Gastroesophageal sphincter (tissue), 4 donors: ENCODE measurements around the gene GJB3. TPM values are rescaled to one million over a fixed set of nuclear protein-coding genes. Genes with fewer than 3 reads are reported as not detected.

Source experiments
- ATAC-seq: fragments of 150-250 bp; one replicate; pipeline ENCODE4 v1.9.1; 2016; ENCODE audit warnings: mild to moderate bottlenecking, moderate library complexity
- H3K27ac ChIP-seq, 4 donors: fragments of 200-600 bp; sonication (generic) in 3 of 4; 1 replicate in 3 of 4; 2 replicates in 1 of 4; pipeline ENCODE4 v1.5.1; 2016 to 2019
- H3K27me3 ChIP-seq: fragments of 200-600 bp; sonication (generic); one replicate; pipeline ENCODE4 v1.5.1; 2019
- H3K36me3 ChIP-seq, 2 donors: fragments of 200-600 bp; sonication (generic); one replicate each; pipeline ENCODE4 v1.5.1; 2019; ENCODE audit warnings: control low read depth in 1 of 2
- H3K4me1 ChIP-seq, 3 donors: fragments of 200-600 bp; sonication (generic); 1 replicate in 2 of 3; 2 replicates in 1 of 3; pipeline ENCODE4 v1.5.1; 2016 to 2019; ENCODE audit warnings: control low read depth in 2 of 3
- H3K4me3 ChIP-seq, 2 donors: fragments of 200-600 bp; sonication (generic); one replicate each; pipeline ENCODE4 v1.5.1; 2019; ENCODE audit warnings: mild to moderate bottlenecking in 1 of 2, moderate library complexity in 1 of 2
- H3K9me3 ChIP-seq, 3 donors: fragments of 200-600 bp; sonication (generic); one replicate each; pipeline ENCODE4 v1.5.1; 2017 to 2019; ENCODE audit warnings: control low read depth in 2 of 3
- EP300 ChIP-seq: sonication (generic); formaldehyde crosslinking; IDR thresholded peaks from one replicate; pipeline ENCODE4 v1.6.1; 2017; ENCODE audit warnings: antibody characterized with exemption, mild to moderate bottlenecking
- POLR2A ChIP-seq, 2 donors: fragments of 450-650 bp; IDR thresholded peaks; one replicate each; pipeline ENCODE4 v1.6.1; 2017; ENCODE audit warnings: antibody characterized with exemption in 2 of 2, mild to moderate bottlenecking in 2 of 2, moderate library complexity in 1 of 2
- POLR2AphosphoS5 ChIP-seq: sonication (generic); formaldehyde crosslinking; IDR thresholded peaks from one replicate; pipeline ENCODE4 v1.6.1; 2017; ENCODE audit warnings: antibody characterized with exemption
- WGBS, 2 donors: methylation state at CpG; one replicate each; pipeline ENCODE4 v1.1.5; 2018; ENCODE audit warnings: low coverage in 1 of 2; 5-methylcytosine and 5-hydroxymethylcytosine counted together
- total RNA-seq, 4 donors: library from RNA; depleted of rRNA; stranded (reverse); fragments of >200 nt; gene quantifications; one replicate each; pipeline ENCODE4 v1.1.0, GENCODE V29; 2016
- TF ChIP-seq, protein P1 (sequence below), 4 experiments: fragments of 200-600 bp in 2 of 4; fragments of 450-650 bp in 2 of 4; sonication (generic) in 1 of 4; IDR thresholded peaks; one replicate each; pipeline ENCODE4 v1.5.1; 2017 to 2019; ENCODE audit warnings: antibody characterized with exemption in 4 of 4, mild to moderate bottlenecking in 2 of 4, moderate library complexity in 2 of 4

GJB3 gene
- total RNA-seq, 4 donors from 2014 or later: 1.1 to 6.4 TPM; not detected in 2

DNA sequence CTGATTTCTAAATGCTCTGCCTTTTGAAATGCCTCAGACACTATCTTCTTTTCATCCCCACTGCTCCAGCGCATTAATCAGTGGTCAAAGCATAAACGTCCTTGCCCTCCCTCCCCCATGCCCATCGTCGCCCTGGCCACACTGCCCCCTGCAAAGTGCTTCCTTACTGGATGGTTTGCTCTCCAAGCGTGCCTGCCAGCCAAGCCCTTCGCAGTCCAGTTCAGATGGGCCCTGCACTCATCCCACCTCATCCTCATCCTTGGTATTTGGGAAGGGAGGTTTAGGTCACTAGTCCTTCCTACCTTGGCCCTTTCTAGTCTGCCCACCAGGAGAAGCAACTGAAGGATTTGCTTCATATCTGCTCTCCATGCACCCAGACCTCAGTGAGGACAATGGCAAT lies 14.9 kb downstream of the GJB3 start:
- peaks cover 0 to 13% (median 0%) of the 10 kb centered on the region in 3 donors for H3K4me1 ChIP-seq
- peaks cover 0 to 35% of the 10 kb centered on the region in 2 donors for H3K36me3 ChIP-seq
- peak overlapping the region in 1 of 2 donors; percentile 49 for H3K4me3 ChIP-seq
- peaks cover 36% of the 10 kb centered on the region for H3K27me3 ChIP-seq
- H3K9me3 ChIP-seq: no peaks in the 10 kb centered on the region
- H3K27ac ChIP-seq: peak overlapping the region in 1 of 4 donors; percentile 26
- ATAC-seq: no peak
- TF ChIP-seq POLR2AphosphoS5: no peak
- TF ChIP-seq POLR2A (IDR thresholded peaks at IDR 0.05): no peak
- TF ChIP-seq, protein P1, sequence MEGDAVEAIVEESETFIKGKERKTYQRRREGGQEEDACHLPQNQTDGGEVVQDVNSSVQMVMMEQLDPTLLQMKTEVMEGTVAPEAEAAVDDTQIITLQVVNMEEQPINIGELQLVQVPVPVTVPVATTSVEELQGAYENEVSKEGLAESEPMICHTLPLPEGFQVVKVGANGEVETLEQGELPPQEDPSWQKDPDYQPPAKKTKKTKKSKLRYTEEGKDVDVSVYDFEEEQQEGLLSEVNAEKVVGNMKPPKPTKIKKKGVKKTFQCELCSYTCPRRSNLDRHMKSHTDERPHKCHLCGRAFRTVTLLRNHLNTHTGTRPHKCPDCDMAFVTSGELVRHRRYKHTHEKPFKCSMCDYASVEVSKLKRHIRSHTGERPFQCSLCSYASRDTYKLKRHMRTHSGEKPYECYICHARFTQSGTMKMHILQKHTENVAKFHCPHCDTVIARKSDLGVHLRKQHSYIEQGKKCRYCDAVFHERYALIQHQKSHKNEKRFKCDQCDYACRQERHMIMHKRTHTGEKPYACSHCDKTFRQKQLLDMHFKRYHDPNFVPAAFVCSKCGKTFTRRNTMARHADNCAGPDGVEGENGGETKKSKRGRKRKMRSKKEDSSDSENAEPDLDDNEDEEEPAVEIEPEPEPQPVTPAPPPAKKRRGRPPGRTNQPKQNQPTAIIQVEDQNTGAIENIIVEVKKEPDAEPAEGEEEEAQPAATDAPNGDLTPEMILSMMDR (IDR thresholded peaks at IDR 0.05): no peak
- no peak for TF ChIP-seq EP300
- 64 to 83% methylated on average over 1 to 5 of the region's 6 CpGs for WGBS, 2 donors

DNA sequence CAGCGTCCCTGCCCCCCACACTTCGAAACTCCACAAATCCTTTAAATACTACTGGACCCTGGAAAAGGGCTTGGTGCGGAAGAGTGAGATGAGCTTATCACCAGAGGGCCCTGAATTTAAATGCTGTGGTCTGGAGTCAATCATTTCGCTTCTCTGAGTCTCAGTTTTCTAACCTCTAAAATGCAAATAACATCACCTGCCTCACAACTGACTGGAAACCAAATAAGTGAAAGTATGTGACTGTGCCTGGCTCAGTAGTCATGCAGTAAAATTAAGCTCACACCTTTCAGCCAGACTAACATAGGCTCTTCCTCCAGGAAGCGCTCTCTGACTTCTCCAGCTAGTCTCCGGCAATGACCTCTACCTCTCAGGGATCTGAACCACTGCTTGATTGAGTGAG lies 16.0 kb downstream of the GJB3 start:
- peak overlapping the region in 1 of 2 donors; percentile 49 for H3K4me3 ChIP-seq

DNA sequence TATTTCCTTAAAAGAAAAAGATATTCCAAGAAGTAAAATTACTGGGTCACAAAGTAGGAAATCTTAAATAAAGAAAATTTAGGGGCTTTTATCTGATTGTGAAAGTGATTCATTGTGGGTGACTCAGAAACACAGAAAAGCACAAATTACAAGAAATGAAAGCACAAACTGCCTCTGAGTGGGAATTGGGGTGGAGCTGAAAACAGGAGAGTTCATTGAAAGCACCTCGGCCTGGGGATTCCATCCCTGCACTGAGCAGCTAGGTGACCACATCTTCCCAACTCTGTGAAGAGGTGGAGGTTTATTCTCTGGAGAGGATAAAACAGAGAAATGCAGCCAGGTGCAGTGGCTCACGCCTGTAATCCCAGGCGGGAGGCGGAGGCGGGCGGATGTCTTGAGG lies 19.2 kb downstream of the GJB3 start:
- Histone ChIP-seq H3K9me3 (no peaks in the 10 kb centered on the region), H3K27me3 (no peaks in the 10 kb centered on the region), H3K36me3 (peaks cover 0 to 25% of the 10 kb centered on the region in 2 donors), H3K27ac (no peak overlapping the region), H3K4me1 (no peaks in the 10 kb centered on the region), H3K4me3 (no peak overlapping the region)
- TF ChIP-seq EP300: no peak
- TF ChIP-seq POLR2AphosphoS5: no peak
- TF ChIP-seq, protein P1 (IDR thresholded peaks at IDR 0.05): no peak
- TF ChIP-seq POLR2A (IDR thresholded peaks at IDR 0.05): no peak
- 83 to 92% methylated on average over 6 of the region's 6 CpGs for WGBS, 2 donors
- no peak for ATAC-seq

More for the DNA sequence above, 16.0 kb downstream of the GJB3 start:
- Histone ChIP-seq H3K27me3 (peaks cover 28% of the 10 kb centered on the region), H3K9me3 (no peaks in the 10 kb centered on the region), H3K27ac (peak overlapping the region in 1 of 4 donors; percentile 26), H3K36me3 (peaks cover 0 to 35% of the 10 kb centered on the region in 2 donors), H3K4me1 (peaks cover 0 to 13% (median 0%) of the 10 kb centered on the region in 3 donors)
- TF ChIP-seq, protein P1 (IDR thresholded peaks at IDR 0.05): no peak
- no peak for TF ChIP-seq POLR2A (IDR thresholded peaks at IDR 0.05)
- TF ChIP-seq EP300: no peak
- TF ChIP-seq POLR2AphosphoS5: no peak
- WGBS, 2 donors: 60 to 71% methylated on average over 4 to 6 of the region's 6 CpGs
- no peak for ATAC-seq

DNA sequence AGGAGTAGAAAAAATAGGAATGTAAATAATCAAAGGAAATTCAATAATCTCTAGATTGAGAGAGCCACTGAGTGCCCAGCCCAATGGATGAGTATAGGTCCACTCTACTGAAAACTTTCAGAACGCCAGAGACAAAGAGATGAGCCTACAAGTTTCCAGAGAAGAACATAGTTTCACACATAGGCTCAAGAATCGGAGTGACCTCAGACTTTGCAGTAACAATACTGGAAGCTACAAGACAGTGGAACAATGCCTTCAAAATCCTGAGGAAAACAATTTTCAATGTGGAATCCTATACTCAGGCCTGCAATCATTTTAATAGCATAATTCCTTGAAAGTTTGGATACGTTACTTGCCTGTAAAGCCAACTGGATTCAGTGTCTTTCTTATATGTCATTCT lies 22.8 kb downstream of the GJB3 start:
- no peaks in the 10 kb centered on the region for H3K27me3 ChIP-seq
- WGBS, 2 donors: 94 to 97% methylated on average over 2 to 3 of the region's 3 CpGs
- no peaks in the 10 kb centered on the region for H3K9me3 ChIP-seq
- H3K27ac ChIP-seq: no peak overlapping the region
- H3K4me3 ChIP-seq: no peak overlapping the region
- ATAC-seq: no peak
- peaks cover 0 to 12% of the 10 kb centered on the region in 2 donors for H3K36me3 ChIP-seq
- no peaks in the 10 kb centered on the region for H3K4me1 ChIP-seq
- no peak for TF ChIP-seq POLR2AphosphoS5
- no peak for TF ChIP-seq POLR2A (IDR thresholded peaks at IDR 0.05)
- TF ChIP-seq EP300: no peak
- TF ChIP-seq, protein P1 (IDR thresholded peaks at IDR 0.05): no peak

DNA sequence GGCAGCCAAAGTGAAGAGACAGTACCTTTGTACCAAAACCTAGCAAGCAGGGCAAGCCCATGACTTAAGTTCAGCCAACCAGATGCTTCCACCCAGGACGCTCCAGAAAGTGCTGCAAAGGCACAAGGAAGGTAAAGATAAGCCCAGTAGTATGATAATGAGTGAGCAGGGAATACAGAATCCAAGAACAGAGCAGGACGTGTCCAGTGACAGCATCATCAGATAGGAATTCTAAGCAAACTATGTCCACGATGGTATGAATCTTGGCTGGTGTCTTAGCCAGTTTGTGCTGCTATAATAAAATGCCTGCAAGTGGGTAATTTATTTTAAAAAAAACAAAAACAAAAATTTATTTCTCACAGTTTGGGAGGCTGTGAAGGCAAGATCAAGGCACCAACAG lies 25.4 kb downstream of the GJB3 start:
- TF ChIP-seq POLR2A (IDR thresholded peaks at IDR 0.05) (no peak), EP300 (no peak), POLR2AphosphoS5 (no peak)
- TF ChIP-seq, protein P1 (IDR thresholded peaks at IDR 0.05): no peak
- Histone ChIP-seq H3K36me3 (peaks cover 0 to 12% of the 10 kb centered on the region in 2 donors), H3K27ac (no peak overlapping the region), H3K27me3 (no peaks in the 10 kb centered on the region), H3K9me3 (no peaks in the 10 kb centered on the region), H3K4me3 (no peak overlapping the region), H3K4me1 (no peaks in the 10 kb centered on the region)
- WGBS, 2 donors: 46 to 54% methylated on average over 3 of the region's 3 CpGs
- no peak for ATAC-seq
